Endothelial cell of umbilical vein (primary cell): ENCODE measurements around the gene ATG13. TPM values are rescaled to one million over a fixed set of nuclear protein-coding genes. Genes with fewer than 3 reads are reported as not detected.

ENCODE experiments used
- BruUV-seq: library from RNA; stranded (reverse); fragments of 400-500 nt; replicated peaks from 2 replicates; lab custom pipeline; 2021; lab: Mats Ljungman, UMichigan
- CTCF ChIA-PET: fragments of 300-600, 350-600 bp; sonication (Branson Sonifier 250); formaldehyde crosslinking; loops from one replicate; lab custom pipeline; 2021; ENCODE audit warnings: antibody characterized with exemption, inconsistent platforms; lab: Charles Lee
- POLR2A ChIA-PET: fragments of 300-600, 350-600 bp; sonication (Branson Sonifier 250); formaldehyde crosslinking; loops from one replicate; lab custom pipeline; 2021; ENCODE audit warnings: antibody characterized with exemption, inconsistent platforms; lab: Charles Lee
- DNase-seq: peaks from one replicate; pipeline ENCODE4 v3.0.0-alpha.2; 2011; ENCODE audit warnings: low read depth, low spot score
- FAIRE-seq: peaks from 2 replicates; lab custom pipeline; 2011; peaks lifted over from hg19 to GRCh38; lab: Jason Lieb, UNC
- H2AFZ ChIP-seq: 2 replicates; pipeline ENCODE4 v1.6.0; 2012; ENCODE audit warnings: low read depth, low read length, control low read depth, inconsistent platforms
- H3K27ac ChIP-seq: 2 replicates; pipeline ENCODE4 v1.5.1; 2011; ENCODE audit warnings: low read depth, mild to moderate bottlenecking, control low read depth, low read length, moderate library complexity; ENCODE audit not compliant: insufficient read depth
- H3K27me3 ChIP-seq, 2 experiments: 2 replicates each; pipeline versions ENCODE4 v1.6.0 to v1.6.1; 2011; ENCODE audit warnings: low read length in 2 of 2, mixed read lengths in 1 of 2; ENCODE audit not compliant: control insufficient read depth in 2 of 2, insufficient read depth in 2 of 2
- H3K36me3 ChIP-seq, 2 experiments: 2 replicates in 1 of 2; 3 replicates in 1 of 2; pipeline ENCODE4 v1.5.1; 2011; ENCODE audit warnings: low read length in 2 of 2, mild to moderate bottlenecking in 1 of 2, moderate library complexity in 1 of 2; ENCODE audit not compliant: control insufficient read depth in 2 of 2, insufficient read depth in 2 of 2; ENCODE audit errors: extremely low read depth in 1 of 2
- H3K4me1 ChIP-seq: 3 replicates; pipeline ENCODE4 v1.5.1; 2011; ENCODE audit warnings: mild to moderate bottlenecking, low read length; ENCODE audit not compliant: control insufficient read depth, insufficient read depth; ENCODE audit errors: extremely low read depth
- H3K4me2 ChIP-seq: 2 replicates; pipeline ENCODE4 v1.6.1; 2011; ENCODE audit warnings: low read length, control low read depth, mixed read lengths; ENCODE audit not compliant: insufficient read depth
- H3K4me3 ChIP-seq, 3 experiments: fragments of 200-600 bp in 1 of 3; sonication (generic), shearing (Covaris generic) in 1 of 3; replicated peaks in 1 of 3; 2 replicates each; pipeline ENCODE4 v1.5.1; 2011 to 2016; ENCODE audit warnings: control low read depth in 3 of 3, low read length in 3 of 3, mild to moderate bottlenecking in 2 of 3, inconsistent platforms in 1 of 3, low read depth in 1 of 3, moderate library complexity in 1 of 3; ENCODE audit not compliant: insufficient read depth in 1 of 3
- H3K79me2 ChIP-seq: 2 replicates; pipeline ENCODE4 v1.6.0; 2012; ENCODE audit warnings: low read length, inconsistent platforms; ENCODE audit not compliant: control insufficient read depth, insufficient read depth
- H3K9ac ChIP-seq: replicated peaks from 2 replicates; pipeline ENCODE3; 2011; ENCODE audit warnings: low read length, control low read depth; ENCODE audit not compliant: insufficient read depth; ENCODE audit errors: extremely low read depth
- H3K9me1 ChIP-seq: replicated peaks from 3 replicates; pipeline ENCODE4 v1.6.0; 2011; ENCODE audit warnings: mild to moderate bottlenecking, low read length; ENCODE audit not compliant: control insufficient read depth, insufficient read depth; ENCODE audit errors: extremely low read depth
- H3K9me3 ChIP-seq: replicated peaks from 2 replicates; pipeline ENCODE4 v1.5.1; 2012; ENCODE audit warnings: low read length, inconsistent platforms; ENCODE audit not compliant: control insufficient read depth, insufficient read depth
- H4K20me1 ChIP-seq: replicated peaks from 2 replicates; pipeline ENCODE3; 2011; ENCODE audit warnings: mild to moderate bottlenecking, low read length; ENCODE audit not compliant: control insufficient read depth, insufficient read depth; ENCODE audit errors: extremely low read depth
- CTCF ChIP-seq, 2 donors: IDR thresholded peaks; 1 replicate in 1 of 2; 2 replicates in 1 of 2; pipeline ENCODE4 v1.5.1; 2011; ENCODE audit warnings: low read length in 2 of 2, mild to moderate bottlenecking in 2 of 2, moderate library complexity in 2 of 2, control low read depth in 1 of 2, inconsistent platforms in 1 of 2, low read depth in 1 of 2; ENCODE audit not compliant: insufficient read depth in 1 of 2; ENCODE audit errors: extremely low read depth in 1 of 2
- EZH2 ChIP-seq: IDR thresholded peaks from 2 replicates; pipeline ENCODE4 v1.6.1; 2012; ENCODE audit warnings: borderline replicate concordance, low read depth, mild to moderate bottlenecking, moderate library complexity, low read length, inconsistent platforms; ENCODE audit not compliant: severe bottlenecking
- FOS ChIP-seq: IDR thresholded peaks from 2 replicates; pipeline ENCODE4 v1.6.1; 2011; ENCODE audit warnings: mild to moderate bottlenecking, low read length, moderate library complexity, borderline replicate concordance; ENCODE audit not compliant: insufficient read depth
- GATA2 ChIP-seq: IDR thresholded peaks from 2 replicates; pipeline ENCODE4 v1.7.0; 2011; ENCODE audit warnings: low read depth, mild to moderate bottlenecking, moderate library complexity, mixed read lengths, low read length; ENCODE audit not compliant: insufficient read length, insufficient read depth
- JUN ChIP-seq: IDR thresholded peaks from 2 replicates; pipeline ENCODE4 v1.6.1; 2011; ENCODE audit warnings: borderline replicate concordance, low read depth; ENCODE audit not compliant: insufficient read length, insufficient read depth
- MAX ChIP-seq: IDR thresholded peaks from 2 replicates; pipeline ENCODE4 v1.6.1; 2011; ENCODE audit not compliant: insufficient read depth, insufficient read length
- MYC ChIP-seq: IDR thresholded peaks from one replicate; pipeline ENCODE4 v1.6.1; 2011; ENCODE audit warnings: mild to moderate bottlenecking, low read depth, low read length
- POLR2A ChIP-seq: IDR thresholded peaks from 2 replicates; pipeline ENCODE4 v1.6.1; 2012; ENCODE audit warnings: low read depth, mild to moderate bottlenecking, control low read depth, low read length
- POLR2AphosphoS5 ChIP-seq: IDR thresholded peaks from 2 replicates; pipeline ENCODE4 v1.6.1; 2012; ENCODE audit warnings: low read depth, mild to moderate bottlenecking, control low read depth, low read length, moderate library complexity; ENCODE audit not compliant: insufficient read depth
- dilution Hi-C: fragments of 300-500 bp; cut with MboI; formaldehyde crosslinking; loops from one replicate; pipeline ENCODE4 v1.15.0; 2019; ENCODE audit warnings: low sequenced_read_pairs; ENCODE audit not compliant: extremely low pct_ligation_motif_present
- intact Hi-C: fragments of 100-400 bp; cut with micrococcal nuclease; formaldehyde crosslinking; loops from one replicate; pipeline ENCODE4 v1.10.0; 2022
- polyA plus RNA-seq, 4 experiments: library from polyadenylated mRNA; depleted of rRNA in 3 of 4; stranded (reverse) in 3 of 4; unstranded in 1 of 4; fragments of >200 nt; gene quantifications; 2 replicates each; pipeline versions ENCODE4 v1.2.1 to v1.2.3, GENCODE V29; 2011 to 2012; ENCODE audit warnings: missing spikeins in 1 of 4
- total RNA-seq: library from RNA; stranded (reverse); gene quantifications from 2 replicates; pipeline ENCODE4 v1.2.3, GENCODE V29; 2021

ATG13 gene
- total and polyA plus RNA-seq, 2 donors (not counting 3 experiments of a cell fraction or from before 2014, with no cell fraction given) = 60.1 to 66.5 TPM

- TF ChIP-seq MAX (no peak), POLR2AphosphoS5 (no peak), EZH2 (no peak), FOS (no peak), CTCF (IDR thresholded peaks at IDR 0.05; ENCODE audit: extremely low read depth in 1 of 2, insufficient read depth in 1 of 2, low read depth in 1 of 2, low read length in 2 of 2) (no peak), MYC (no peak), GATA2 (no peak), JUN (no peak), POLR2A (no peak)
- dilution Hi-C loops = no loop called here
- no TSS peak for BruUV-seq
- no peaks in the 10 kb centered on the region for H3K36me3 ChIP-seq
- ChIA-PET CTCF (no interaction called here), POLR2A (no interaction called here)
- H3K4me1 ChIP-seq = peaks cover 18% of the 10 kb centered on the region
- no peak overlapping the region for H3K9ac ChIP-seq
- peaks cover 5% of the 10 kb centered on the region for H4K20me1 ChIP-seq
- intact Hi-C loops = no loop called here
- no peak overlapping the region for H2AFZ ChIP-seq
- H3K4me3 ChIP-seq = no peak overlapping the region
- H3K9me3 ChIP-seq = no peaks in the 10 kb centered on the region
- DNase-seq = no peak
- H3K4me2 ChIP-seq = no peak overlapping the region
- no peak overlapping the region for H3K27ac ChIP-seq
- no peaks in the 10 kb centered on the region for H3K9me1 ChIP-seq
- H3K79me2 ChIP-seq = peaks cover 79% of the 10 kb centered on the region
- no peak for FAIRE-seq
- H3K27me3 ChIP-seq = no peaks in the 10 kb centered on the region
Measured at GRCh38 chr11:46588915-46589314, 28.4 kb upstream of the ATG13 start.
